ENCODE data around the gene ALKBH6. TPM values are rescaled to one million over a fixed set of nuclear protein-coding genes. Genes with fewer than 3 reads are reported as not detected.
A peak's percentile ranks its signal among the peaks of the same experiment; 100 is the strongest.

Gene ALKBH6
- total and polyA plus RNA-seq, 9 of the 15 experiments (the other 6 are each of a cell fraction or from before 2014, with no cell fraction given): 0.67 to 62.0 (median 34.5) TPM

DNA sequence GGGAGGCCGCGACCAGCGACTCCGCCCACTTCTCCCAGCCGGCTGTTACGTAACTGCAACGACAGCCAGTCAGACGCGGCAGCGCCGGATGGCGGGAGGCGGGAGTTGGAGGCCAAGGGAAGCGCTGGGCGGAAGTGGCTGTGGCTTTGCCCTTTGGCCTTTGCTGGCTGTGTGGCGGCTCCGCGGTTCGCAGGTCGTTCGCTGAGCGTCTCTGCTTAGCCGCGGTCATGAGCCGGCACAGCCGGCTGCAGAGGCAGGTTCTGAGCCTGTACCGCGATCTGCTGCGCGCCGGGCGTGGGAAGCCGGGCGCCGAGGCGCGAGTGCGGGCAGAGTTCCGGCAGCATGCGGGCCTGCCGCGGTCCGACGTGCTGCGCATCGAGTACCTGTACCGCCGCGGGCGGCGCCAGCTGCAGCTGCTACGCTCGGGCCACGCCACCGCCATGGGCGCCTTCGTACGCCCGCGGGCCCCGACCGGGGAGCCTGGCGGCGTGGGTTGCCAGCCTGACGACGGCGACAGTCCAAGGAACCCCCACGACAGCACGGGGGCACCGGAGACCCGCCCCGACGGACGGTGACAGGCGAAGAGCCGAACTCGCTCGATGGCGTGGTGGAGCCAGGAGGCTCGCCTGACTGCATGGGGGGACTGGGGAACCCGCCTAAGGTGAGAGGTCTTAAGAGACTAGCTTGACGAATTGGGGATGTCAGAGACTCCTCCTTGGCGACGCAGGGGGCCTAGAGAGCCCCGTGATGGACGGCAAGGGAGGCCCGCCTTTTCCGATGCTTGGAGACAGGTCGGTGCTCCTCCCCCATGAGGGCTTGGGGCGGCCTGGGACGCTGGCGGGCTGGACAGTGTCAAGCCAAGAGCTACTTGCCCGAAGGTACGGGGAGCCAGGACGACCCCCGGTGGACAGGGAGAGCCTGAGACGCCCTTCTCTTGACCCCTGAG, 18.7 kb downstream of the ALKBH6 start, which contains the start of gene SDHAF1 (continued):
- TF ChIP-seq, protein P1, sequence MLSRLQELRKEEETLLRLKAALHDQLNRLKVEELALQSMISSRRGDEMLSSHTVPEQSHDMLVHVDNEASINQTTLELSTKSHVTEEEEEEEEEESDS (CRISPR knock-in tag; IDR thresholded peaks at IDR 0.05): no peak
- no peak for TF ChIP-seq COPS2 (conservative IDR thresholded peaks at IDR 0.05)
- no peak for TF ChIP-seq FOXJ2 (tag; IDR thresholded peaks at IDR 0.05)
- TF ChIP-seq, protein P2, sequence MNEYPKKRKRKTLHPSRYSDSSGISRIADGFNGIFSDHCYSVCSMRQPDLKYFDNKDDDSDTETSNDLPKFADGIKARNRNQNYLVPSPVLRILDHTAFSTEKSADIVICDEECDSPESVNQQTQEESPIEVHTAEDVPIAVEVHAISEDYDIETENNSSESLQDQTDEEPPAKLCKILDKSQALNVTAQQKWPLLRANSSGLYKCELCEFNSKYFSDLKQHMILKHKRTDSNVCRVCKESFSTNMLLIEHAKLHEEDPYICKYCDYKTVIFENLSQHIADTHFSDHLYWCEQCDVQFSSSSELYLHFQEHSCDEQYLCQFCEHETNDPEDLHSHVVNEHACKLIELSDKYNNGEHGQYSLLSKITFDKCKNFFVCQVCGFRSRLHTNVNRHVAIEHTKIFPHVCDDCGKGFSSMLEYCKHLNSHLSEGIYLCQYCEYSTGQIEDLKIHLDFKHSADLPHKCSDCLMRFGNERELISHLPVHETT (CRISPR knock-in tag; conservative IDR thresholded peaks at IDR 0.05 in 1 of 2, IDR thresholded peaks at IDR 0.05 in 1 of 2): 0 out of 4 replicates have a peak, but pooled peaks of 1 of the 2 experiments have one; percentile 67
- TF ChIP-seq PHF8 (IDR thresholded peaks at IDR 0.05; ENCODE audit: borderline replicate concordance, low read length): peak; percentile 96; the same call in 1 of the 2 replicates
- TF ChIP-seq TRIM24 (IDR thresholded peaks at IDR 0.05): peak in 1 of 2 experiments; percentile 74; a peak in 2 of 4 replicates
- no peak for TF ChIP-seq SRSF7 (optimal IDR thresholded peaks at IDR 0.05; ENCODE audit: low read depth, low read length)
- TF ChIP-seq, protein P3, sequence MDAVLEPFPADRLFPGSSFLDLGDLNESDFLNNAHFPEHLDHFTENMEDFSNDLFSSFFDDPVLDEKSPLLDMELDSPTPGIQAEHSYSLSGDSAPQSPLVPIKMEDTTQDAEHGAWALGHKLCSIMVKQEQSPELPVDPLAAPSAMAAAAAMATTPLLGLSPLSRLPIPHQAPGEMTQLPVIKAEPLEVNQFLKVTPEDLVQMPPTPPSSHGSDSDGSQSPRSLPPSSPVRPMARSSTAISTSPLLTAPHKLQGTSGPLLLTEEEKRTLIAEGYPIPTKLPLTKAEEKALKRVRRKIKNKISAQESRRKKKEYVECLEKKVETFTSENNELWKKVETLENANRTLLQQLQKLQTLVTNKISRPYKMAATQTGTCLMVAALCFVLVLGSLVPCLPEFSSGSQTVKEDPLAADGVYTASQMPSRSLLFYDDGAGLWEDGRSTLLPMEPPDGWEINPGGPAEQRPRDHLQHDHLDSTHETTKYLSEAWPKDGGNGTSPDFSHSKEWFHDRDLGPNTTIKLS (IDR thresholded peaks at IDR 0.05; ENCODE audit: borderline replicate concordance, low read depth): peak; percentile 90; the same call in 1 of the 2 replicates
- no peak for TF ChIP-seq ZNF695 (CRISPR knock-in tag; IDR thresholded peaks at IDR 0.05)
- TF ChIP-seq DMBX1 (CRISPR knock-in tag; IDR thresholded peaks at IDR 0.05; ENCODE audit: borderline replicate concordance): no peak
- TF ChIP-seq, protein P4, sequence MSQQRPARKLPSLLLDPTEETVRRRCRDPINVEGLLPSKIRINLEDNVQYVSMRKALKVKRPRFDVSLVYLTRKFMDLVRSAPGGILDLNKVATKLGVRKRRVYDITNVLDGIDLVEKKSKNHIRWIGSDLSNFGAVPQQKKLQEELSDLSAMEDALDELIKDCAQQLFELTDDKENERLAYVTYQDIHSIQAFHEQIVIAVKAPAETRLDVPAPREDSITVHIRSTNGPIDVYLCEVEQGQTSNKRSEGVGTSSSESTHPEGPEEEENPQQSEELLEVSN (IDR thresholded peaks at IDR 0.05; ENCODE audit: borderline replicate concordance in 1 of 2, extremely low read depth in 1 of 2, insufficient read depth in 1 of 2, insufficient read length in 1 of 2, low read depth in 1 of 2, low read length in 1 of 2, poor library complexity in 1 of 2, severe bottlenecking in 1 of 2): peak; percentile 63 to 77
- no peak for TF ChIP-seq ZNF707 (CRISPR knock-in tag; conservative IDR thresholded peaks at IDR 0.05)
- peak; percentile 11 for TF ChIP-seq CCNT2 (IDR thresholded peaks at IDR 0.05; ENCODE audit: borderline replicate concordance, extremely low read depth, insufficient read length, low read depth, low read length)
- peak; percentile 69 for TF ChIP-seq RNF2 (IDR thresholded peaks at IDR 0.05)
- TF ChIP-seq SRSF3 (IDR thresholded peaks at IDR 0.05; ENCODE audit: insufficient read depth, low read length): 0 out of 2 replicates have a peak, but pooled peaks have one; percentile 26
- TF ChIP-seq SRSF1 (IDR thresholded peaks at IDR 0.05; ENCODE audit: low read depth, low read length): no peak
- TF ChIP-seq PTRF (tag; IDR thresholded peaks at IDR 0.05): no peak
- TF ChIP-seq KAT8 (IDR thresholded peaks at IDR 0.05; ENCODE audit: low read depth): no peak
- peak; percentile 71 for TF ChIP-seq POLR2AphosphoS5 (IDR thresholded peaks at IDR 0.05; ENCODE audit: control insufficient read depth, insufficient read depth, low read depth, low read length)
- TF ChIP-seq GABPA (tag; conservative IDR thresholded peaks at IDR 0.05; ENCODE audit: low read depth): peak; percentile 95

All from K562 (cell line).